T-helper 17 cell (primary cell): ENCODE results near the gene SLCO4A1. TPM values are rescaled to one million over a fixed set of nuclear protein-coding genes. Genes with fewer than 3 reads are reported as not detected.
A peak's percentile ranks its signal among the peaks of the same experiment; 100 is the strongest.

Experiments used
- ATAC-seq: fragments of 150-1000 bp; cut with Tn5 transposase; 2 replicates; pipeline ENCODE4 v1.10.0; 2021; ENCODE audit warnings: mild to moderate bottlenecking, moderate library complexity
- DNase-seq, 3 donors: peaks; one replicate each; pipeline versions ENCODE4 v3.0.0 to v3.0.0-alpha.2; 2020 to 2021
- H3K9me3 ChIP-seq: one replicate; pipeline ENCODE4 v1.7.0; 2013; ENCODE audit warnings: low read length, mild to moderate bottlenecking; ENCODE audit not compliant: control insufficient read depth, poor library complexity, severe bottlenecking
- H3K27ac Mint-ChIP-seq: one replicate; pipeline ENCODE4 v1.8.0; 2022; ENCODE audit warnings: mild to moderate bottlenecking, moderate library complexity, mixed read lengths
- H3K27me3 Mint-ChIP-seq: one replicate; pipeline ENCODE4 v1.8.0; 2022; ENCODE audit warnings: mixed read lengths
- H3K36me3 Mint-ChIP-seq: one replicate; pipeline ENCODE4 v1.8.0; 2022; ENCODE audit warnings: low read depth, mixed read lengths
- H3K4me1 Mint-ChIP-seq: one replicate; pipeline ENCODE4 v1.8.0; 2022; ENCODE audit warnings: mild to moderate bottlenecking, mixed read lengths
- H3K4me3 Mint-ChIP-seq: one replicate; pipeline ENCODE4 v1.8.0; 2022; ENCODE audit warnings: mild to moderate bottlenecking, moderate library complexity, mixed read lengths
- total RNA-seq, 4 donors: library from RNA in 2 of 4; stranded (reverse) in 2 of 4; gene quantifications; one replicate each; pipeline ENCODE4 v1.2.3 and lab custom pipeline; 2022 to 2026

Gene SLCO4A1
- total RNA-seq, 2 donors from 2014 or later, result 1.9 TPM

- peak; percentile 52 for ATAC-seq
These were observed 68.8 kb downstream of the SLCO4A1 start for GRCh38 chr20:62710886-62711702.

GRCh38 chr20:62711703-62712101, 69.4 kb downstream of the SLCO4A1 start:
- DNase-seq (no peak), ATAC-seq (no peak)
- H3K4me1 Mint-ChIP-seq, result peaks cover 10% of the 10 kb centered on the region
- H3K9me3 ChIP-seq, result no peaks in the 10 kb centered on the region
- H3K27ac Mint-ChIP-seq, result no peak overlapping the region
- peaks cover 18% of the 10 kb centered on the region for H3K27me3 Mint-ChIP-seq
- H3K4me3 Mint-ChIP-seq, result no peak overlapping the region
- no peaks in the 10 kb centered on the region for H3K36me3 Mint-ChIP-seq

More at GRCh38 chr20:62710886-62711702, 68.8 kb downstream of the SLCO4A1 start:
- peaks cover 18% of the 10 kb centered on the region for H3K27me3 Mint-ChIP-seq
- H3K4me1 Mint-ChIP-seq, result peaks cover 5% of the 10 kb centered on the region
- H3K4me3 Mint-ChIP-seq, result no peak overlapping the region
- no peak for DNase-seq
- H3K27ac Mint-ChIP-seq, result no peak overlapping the region
- H3K36me3 Mint-ChIP-seq, result no peaks in the 10 kb centered on the region
- H3K9me3 ChIP-seq, result no peaks in the 10 kb centered on the region

GRCh38 chr20:62712606-62713005, 70.3 kb downstream of the SLCO4A1 start:
- H3K9me3 ChIP-seq, result no peaks in the 10 kb centered on the region
- no peak overlapping the region for H3K27ac Mint-ChIP-seq
- ATAC-seq (no peak), DNase-seq (no peak)
- H3K36me3 Mint-ChIP-seq, result no peaks in the 10 kb centered on the region
- H3K4me1 Mint-ChIP-seq, result peaks cover 10% of the 10 kb centered on the region
- no peak overlapping the region for H3K4me3 Mint-ChIP-seq
- H3K27me3 Mint-ChIP-seq, result peaks cover 18% of the 10 kb centered on the region

GRCh38 chr20:62714006-62714405, 71.7 kb downstream of the SLCO4A1 start:
- H3K9me3 ChIP-seq, result no peaks in the 10 kb centered on the region
- Mint-ChIP-seq H3K4me1 (peaks cover 6% of the 10 kb centered on the region), H3K27me3 (peaks cover 13% of the 10 kb centered on the region), H3K27ac (no peak overlapping the region), H3K36me3 (no peaks in the 10 kb centered on the region), H3K4me3 (no peak overlapping the region)
- ATAC-seq, result no peak
- DNase-seq, result no peak

GRCh38 chr20:62714799-62715198, 72.5 kb downstream of the SLCO4A1 start:
- Mint-ChIP-seq H3K4me3 (no peak overlapping the region), H3K4me1 (peaks cover 6% of the 10 kb centered on the region), H3K36me3 (no peaks in the 10 kb centered on the region), H3K27me3 (peaks cover 9% of the 10 kb centered on the region), H3K27ac (no peak overlapping the region)
- no peaks in the 10 kb centered on the region for H3K9me3 ChIP-seq
- no peak for DNase-seq
- no peak for ATAC-seq

- H3K4me3 Mint-ChIP-seq, result no peak overlapping the region
- ATAC-seq (no peak), DNase-seq (no peak)
- peaks cover 5% of the 10 kb centered on the region for H3K27me3 Mint-ChIP-seq
- no peaks in the 10 kb centered on the region for H3K36me3 Mint-ChIP-seq
- no peaks in the 10 kb centered on the region for H3K9me3 ChIP-seq
- no peak overlapping the region for H3K27ac Mint-ChIP-seq
- peaks cover 6% of the 10 kb centered on the region for H3K4me1 Mint-ChIP-seq
These were observed 72.9 kb downstream of the SLCO4A1 start for GRCh38 chr20:62715201-62715600.

GRCh38 chr20:62716198-62716940, 74.1 kb downstream of the SLCO4A1 start:
- no peak for DNase-seq
- H3K27ac Mint-ChIP-seq, result peak overlapping the region; percentile 66
- ATAC-seq, result peak; percentile 90
- no peaks in the 10 kb centered on the region for H3K27me3 Mint-ChIP-seq
- H3K4me3 Mint-ChIP-seq, result peak overlapping the region; percentile 72
- peaks cover 6% of the 10 kb centered on the region for H3K9me3 ChIP-seq
- peaks cover 2% of the 10 kb centered on the region for H3K36me3 Mint-ChIP-seq
- peaks cover 6% of the 10 kb centered on the region for H3K4me1 Mint-ChIP-seq

GRCh38 chr20:62716941-62717310, 74.6 kb downstream of the SLCO4A1 start:
- H3K4me1 Mint-ChIP-seq, result peaks cover 7% of the 10 kb centered on the region
- peaks cover 7% of the 10 kb centered on the region for H3K9me3 ChIP-seq
- H3K36me3 Mint-ChIP-seq, result peaks cover 3% of the 10 kb centered on the region
- ATAC-seq (no peak), DNase-seq (no peak)
- H3K27ac Mint-ChIP-seq, result peak overlapping the region; percentile 66
- peak overlapping the region; percentile 72 for H3K4me3 Mint-ChIP-seq
- no peaks in the 10 kb centered on the region for H3K27me3 Mint-ChIP-seq

GRCh38 chr20:62717933-62718332, 75.6 kb downstream of the SLCO4A1 start:
- H3K27me3 Mint-ChIP-seq, result no peaks in the 10 kb centered on the region
- no peak overlapping the region for H3K27ac Mint-ChIP-seq
- ATAC-seq (no peak), DNase-seq (no peak)
- H3K9me3 ChIP-seq, result peaks cover 7% of the 10 kb centered on the region
- no peak overlapping the region for H3K4me3 Mint-ChIP-seq
- H3K36me3 Mint-ChIP-seq, result peaks cover 3% of the 10 kb centered on the region
- peaks cover 7% of the 10 kb centered on the region for H3K4me1 Mint-ChIP-seq

- H3K36me3 Mint-ChIP-seq, result peaks cover 3% of the 10 kb centered on the region
- H3K4me3 Mint-ChIP-seq, result no peak overlapping the region
- no peak for DNase-seq
- peaks cover 7% of the 10 kb centered on the region for H3K4me1 Mint-ChIP-seq
- peaks cover 7% of the 10 kb centered on the region for H3K9me3 ChIP-seq
- ATAC-seq, result no peak
- H3K27ac Mint-ChIP-seq, result no peak overlapping the region
- H3K27me3 Mint-ChIP-seq, result no peaks in the 10 kb centered on the region
These were observed 76.2 kb downstream of the SLCO4A1 start for GRCh38 chr20:62718546-62718945.

GRCh38 chr20:62719250-62719935, 77.1 kb downstream of the SLCO4A1 start:
- H3K9me3 ChIP-seq, result peaks cover 7% of the 10 kb centered on the region
- no peak for ATAC-seq
- Mint-ChIP-seq H3K4me3 (no peak overlapping the region), H3K27ac (no peak overlapping the region), H3K36me3 (peaks cover 3% of the 10 kb centered on the region), H3K27me3 (no peaks in the 10 kb centered on the region), H3K4me1 (peaks cover 7% of the 10 kb centered on the region)
- no peak for DNase-seq
